ENCODE measurements around the gene LPP. TPM values are rescaled to one million over a fixed set of nuclear protein-coding genes. Genes with fewer than 3 reads are reported as not detected.
A peak's percentile ranks its signal among the peaks of the same experiment; 100 is the strongest.

The LPP gene
- total RNA-seq, 1 donor from 2014 or later: 222 TPM

- Histone ChIP-seq H3K27ac (ENCODE audit: low read depth, low read length) (no peak overlapping the region), H3K4me2 (ENCODE audit: low read length) (no peak overlapping the region), H3K4me3 (ENCODE audit: insufficient read depth, low read depth, low read length) (no peak overlapping the region), H3K36me3 (ENCODE audit: insufficient read depth, low read length) (peaks cover 6% of the 10 kb centered on the region), H2AFZ (ENCODE audit: low read depth, low read length) (no peak overlapping the region), H3K9ac (ENCODE audit: low read length) (no peak overlapping the region), H4K20me1 (ENCODE audit: insufficient read depth, low read length) (no peaks in the 10 kb centered on the region), H3K9me3 (ENCODE audit: insufficient read depth, low read depth, low read length) (no peaks in the 10 kb centered on the region), H3K4me1 (ENCODE audit: insufficient read depth, low read length) (no peaks in the 10 kb centered on the region), H3K27me3 (ENCODE audit: insufficient read depth, low read length) (no peaks in the 10 kb centered on the region), H3K79me2 (ENCODE audit: insufficient read depth, low read length) (peaks cover 28% of the 10 kb centered on the region)
- Mint-ChIP-seq H3K9me3 (ENCODE audit: unreplicated experiment) (peaks cover 9% of the 10 kb centered on the region), H3K27ac (ENCODE audit: unreplicated experiment) (no peak overlapping the region), H3K27me3 (ENCODE audit: low read depth, unreplicated experiment) (no peaks in the 10 kb centered on the region), H3K4me3 (ENCODE audit: unreplicated experiment) (no peak overlapping the region), H3K4me1 (ENCODE audit: low read depth, unreplicated experiment) (peaks cover 18% of the 10 kb centered on the region), H3K36me3 (ENCODE audit: low read depth, unreplicated experiment) (peaks cover 14% of the 10 kb centered on the region)
- FAIRE-seq (peak; percentile 52), DNase-seq (ENCODE audit: low read depth) (no peak)
- TF ChIP-seq, protein P1, sequence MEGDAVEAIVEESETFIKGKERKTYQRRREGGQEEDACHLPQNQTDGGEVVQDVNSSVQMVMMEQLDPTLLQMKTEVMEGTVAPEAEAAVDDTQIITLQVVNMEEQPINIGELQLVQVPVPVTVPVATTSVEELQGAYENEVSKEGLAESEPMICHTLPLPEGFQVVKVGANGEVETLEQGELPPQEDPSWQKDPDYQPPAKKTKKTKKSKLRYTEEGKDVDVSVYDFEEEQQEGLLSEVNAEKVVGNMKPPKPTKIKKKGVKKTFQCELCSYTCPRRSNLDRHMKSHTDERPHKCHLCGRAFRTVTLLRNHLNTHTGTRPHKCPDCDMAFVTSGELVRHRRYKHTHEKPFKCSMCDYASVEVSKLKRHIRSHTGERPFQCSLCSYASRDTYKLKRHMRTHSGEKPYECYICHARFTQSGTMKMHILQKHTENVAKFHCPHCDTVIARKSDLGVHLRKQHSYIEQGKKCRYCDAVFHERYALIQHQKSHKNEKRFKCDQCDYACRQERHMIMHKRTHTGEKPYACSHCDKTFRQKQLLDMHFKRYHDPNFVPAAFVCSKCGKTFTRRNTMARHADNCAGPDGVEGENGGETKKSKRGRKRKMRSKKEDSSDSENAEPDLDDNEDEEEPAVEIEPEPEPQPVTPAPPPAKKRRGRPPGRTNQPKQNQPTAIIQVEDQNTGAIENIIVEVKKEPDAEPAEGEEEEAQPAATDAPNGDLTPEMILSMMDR (IDR thresholded peaks at IDR 0.05; ENCODE audit: insufficient read depth, low read depth, low read length): no peak
- no peak for TF ChIP-seq EZH2 (IDR thresholded peaks at IDR 0.05; ENCODE audit: insufficient read depth, low read length)
These were observed 450.7 kb downstream of the LPP start for GRCh38 chr3:188604651-188605050.

DNA sequence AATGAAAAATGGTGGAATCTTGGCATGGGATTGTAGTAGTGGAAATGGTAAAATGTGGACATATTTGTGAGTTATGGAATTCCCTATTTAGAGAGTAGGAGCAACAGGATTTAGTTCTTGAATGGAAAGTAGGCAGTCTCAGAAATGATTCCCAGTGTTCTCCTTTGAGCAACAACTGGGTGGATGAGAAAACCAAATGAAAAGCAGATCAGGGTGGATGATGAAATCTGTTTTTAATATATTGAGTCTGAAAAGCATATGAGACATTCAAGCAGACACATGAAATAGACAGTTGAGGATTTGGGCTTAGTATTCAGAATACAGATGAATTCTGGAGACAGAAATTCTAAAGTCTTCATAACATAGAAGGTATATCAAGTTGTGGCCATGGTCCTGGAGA, 451.3 kb downstream of the LPP start:
- Histone ChIP-seq H3K4me2 (ENCODE audit: low read length) (no peak overlapping the region), H3K27me3 (ENCODE audit: insufficient read depth, low read length) (no peaks in the 10 kb centered on the region), H2AFZ (ENCODE audit: low read depth, low read length) (no peak overlapping the region), H3K36me3 (ENCODE audit: insufficient read depth, low read length) (peaks cover 11% of the 10 kb centered on the region), H3K9ac (ENCODE audit: low read length) (no peak overlapping the region), H3K4me1 (ENCODE audit: insufficient read depth, low read length) (no peaks in the 10 kb centered on the region), H3K4me3 (ENCODE audit: insufficient read depth, low read depth, low read length) (no peak overlapping the region), H4K20me1 (ENCODE audit: insufficient read depth, low read length) (no peaks in the 10 kb centered on the region), H3K9me3 (ENCODE audit: insufficient read depth, low read depth, low read length) (no peaks in the 10 kb centered on the region), H3K27ac (ENCODE audit: low read depth, low read length) (no peak overlapping the region), H3K79me2 (ENCODE audit: insufficient read depth, low read length) (peaks cover 34% of the 10 kb centered on the region)
- Mint-ChIP-seq H3K4me3 (ENCODE audit: unreplicated experiment) (no peak overlapping the region), H3K9me3 (ENCODE audit: unreplicated experiment) (peaks cover 9% of the 10 kb centered on the region), H3K27me3 (ENCODE audit: low read depth, unreplicated experiment) (no peaks in the 10 kb centered on the region), H3K36me3 (ENCODE audit: low read depth, unreplicated experiment) (peaks cover 20% of the 10 kb centered on the region), H3K27ac (ENCODE audit: unreplicated experiment) (no peak overlapping the region), H3K4me1 (ENCODE audit: low read depth, unreplicated experiment) (peaks cover 18% of the 10 kb centered on the region)
- no peak for DNase-seq (ENCODE audit: low read depth)
- no peak for TF ChIP-seq EZH2 (IDR thresholded peaks at IDR 0.05; ENCODE audit: insufficient read depth, low read length)
- TF ChIP-seq, protein P1 (IDR thresholded peaks at IDR 0.05; ENCODE audit: insufficient read depth, low read depth, low read length): no peak
- no peak for FAIRE-seq

- H3K4me1 ChIP-seq (ENCODE audit: insufficient read depth, low read length): no peaks in the 10 kb centered on the region
- FAIRE-seq: peak; percentile 56
- no peaks in the 10 kb centered on the region for H3K9me3 ChIP-seq (ENCODE audit: insufficient read depth, low read depth, low read length)
- Mint-ChIP-seq H3K4me1 (ENCODE audit: low read depth, unreplicated experiment) (peaks cover 18% of the 10 kb centered on the region), H3K27me3 (ENCODE audit: low read depth, unreplicated experiment) (no peaks in the 10 kb centered on the region), H3K9me3 (ENCODE audit: unreplicated experiment) (peaks cover 9% of the 10 kb centered on the region), H3K4me3 (ENCODE audit: unreplicated experiment) (no peak overlapping the region), H3K36me3 (ENCODE audit: low read depth, unreplicated experiment) (peaks cover 26% of the 10 kb centered on the region), H3K27ac (ENCODE audit: unreplicated experiment) (peak overlapping the region; percentile 70)
- no peak overlapping the region for H3K4me2 ChIP-seq (ENCODE audit: low read length)
- no peak for DNase-seq (ENCODE audit: low read depth)
- H3K4me3 ChIP-seq (ENCODE audit: insufficient read depth, low read depth, low read length): no peak overlapping the region
- no peaks in the 10 kb centered on the region for H4K20me1 ChIP-seq (ENCODE audit: insufficient read depth, low read length)
- H3K79me2 ChIP-seq (ENCODE audit: insufficient read depth, low read length): peaks cover 31% of the 10 kb centered on the region
- no peak overlapping the region for H2AFZ ChIP-seq (ENCODE audit: low read depth, low read length)
- H3K27me3 ChIP-seq (ENCODE audit: insufficient read depth, low read length): no peaks in the 10 kb centered on the region
- H3K9ac ChIP-seq (ENCODE audit: low read length): no peak overlapping the region
- no peak overlapping the region for H3K27ac ChIP-seq (ENCODE audit: low read depth, low read length)
- no peak for TF ChIP-seq EZH2 (IDR thresholded peaks at IDR 0.05; ENCODE audit: insufficient read depth, low read length)
- TF ChIP-seq, protein P1 (IDR thresholded peaks at IDR 0.05; ENCODE audit: insufficient read depth, low read depth, low read length): no peak
- H3K36me3 ChIP-seq (ENCODE audit: insufficient read depth, low read length): peaks cover 17% of the 10 kb centered on the region
These were observed 451.9 kb downstream of the LPP start for GRCh38 chr3:188605905-188606304.
